Glutamatergic neuron (in vitro differentiated cells): ENCODE data around the gene MALT1. TPM values are rescaled to one million over a fixed set of nuclear protein-coding genes. Genes with fewer than 3 reads are reported as not detected.

ENCODE experiments used
- DNase-seq: peaks from one replicate; pipeline ENCODE4 v3.0.0; 2022
- H3K27ac Mint-ChIP-seq: one replicate; pipeline ENCODE4 v1.8.0; 2020; ENCODE audit warnings: mild to moderate bottlenecking, mixed read lengths, inconsistent platforms; ENCODE audit not compliant: unreplicated experiment
- H3K27me3 Mint-ChIP-seq: one replicate; pipeline ENCODE4 v1.8.0; 2020; ENCODE audit warnings: mild to moderate bottlenecking, moderate library complexity, mixed read lengths, inconsistent platforms; ENCODE audit not compliant: unreplicated experiment
- H3K36me3 Mint-ChIP-seq: one replicate; pipeline ENCODE4 v1.8.0; 2020; ENCODE audit warnings: mild to moderate bottlenecking, mixed read lengths, inconsistent platforms; ENCODE audit not compliant: unreplicated experiment
- H3K4me1 Mint-ChIP-seq: one replicate; pipeline ENCODE4 v1.8.0; 2020; ENCODE audit warnings: mild to moderate bottlenecking, low read depth, mixed read lengths, inconsistent platforms; ENCODE audit not compliant: unreplicated experiment
- H3K4me3 Mint-ChIP-seq: one replicate; pipeline ENCODE4 v1.8.0; 2020; ENCODE audit warnings: mild to moderate bottlenecking, mixed read lengths, inconsistent platforms; ENCODE audit not compliant: unreplicated experiment
- H3K9me3 Mint-ChIP-seq: one replicate; pipeline ENCODE4 v1.8.0; 2020; ENCODE audit warnings: mild to moderate bottlenecking, moderate library complexity, mixed read lengths, inconsistent platforms; ENCODE audit not compliant: unreplicated experiment
- total RNA-seq: library from RNA; stranded (reverse); fragmentation: NEBNext Ultra II Directional; extraction: Animal tissue kit (Norgen Biotek cat#: 25700); gene quantifications from one replicate; pipeline ENCODE4 v1.2.1, GENCODE V29; 2021; ENCODE audit not compliant: unreplicated experiment
- TF ChIP-seq, protein P1 (sequence below): fragments of 200-600 bp; sonication (generic); IDR thresholded peaks from one replicate; pipeline ENCODE4 v1.5.0; 2021; ENCODE audit not compliant: partially characterized antibody, unreplicated experiment

Gene MALT1
- total RNA-seq, 1 donor from 2014 or later = 8.5 TPM

GRCh38 chr18:58674159-58674558, 2.9 kb downstream of the MALT1 start:
- H3K4me3 Mint-ChIP-seq = no peak overlapping the region
- H3K4me1 Mint-ChIP-seq = no peaks in the 10 kb centered on the region
- no peaks in the 10 kb centered on the region for H3K27me3 Mint-ChIP-seq
- H3K9me3 Mint-ChIP-seq = peaks cover 3% of the 10 kb centered on the region
- no peak overlapping the region for H3K27ac Mint-ChIP-seq
- TF ChIP-seq, protein P1, sequence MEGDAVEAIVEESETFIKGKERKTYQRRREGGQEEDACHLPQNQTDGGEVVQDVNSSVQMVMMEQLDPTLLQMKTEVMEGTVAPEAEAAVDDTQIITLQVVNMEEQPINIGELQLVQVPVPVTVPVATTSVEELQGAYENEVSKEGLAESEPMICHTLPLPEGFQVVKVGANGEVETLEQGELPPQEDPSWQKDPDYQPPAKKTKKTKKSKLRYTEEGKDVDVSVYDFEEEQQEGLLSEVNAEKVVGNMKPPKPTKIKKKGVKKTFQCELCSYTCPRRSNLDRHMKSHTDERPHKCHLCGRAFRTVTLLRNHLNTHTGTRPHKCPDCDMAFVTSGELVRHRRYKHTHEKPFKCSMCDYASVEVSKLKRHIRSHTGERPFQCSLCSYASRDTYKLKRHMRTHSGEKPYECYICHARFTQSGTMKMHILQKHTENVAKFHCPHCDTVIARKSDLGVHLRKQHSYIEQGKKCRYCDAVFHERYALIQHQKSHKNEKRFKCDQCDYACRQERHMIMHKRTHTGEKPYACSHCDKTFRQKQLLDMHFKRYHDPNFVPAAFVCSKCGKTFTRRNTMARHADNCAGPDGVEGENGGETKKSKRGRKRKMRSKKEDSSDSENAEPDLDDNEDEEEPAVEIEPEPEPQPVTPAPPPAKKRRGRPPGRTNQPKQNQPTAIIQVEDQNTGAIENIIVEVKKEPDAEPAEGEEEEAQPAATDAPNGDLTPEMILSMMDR = no peak
- no peaks in the 10 kb centered on the region for H3K36me3 Mint-ChIP-seq
- DNase-seq = no peak

GRCh38 chr18:58674863-58675472, 3.7 kb downstream of the MALT1 start:
- Mint-ChIP-seq H3K9me3 (peaks cover 3% of the 10 kb centered on the region), H3K4me1 (no peaks in the 10 kb centered on the region), H3K27me3 (no peaks in the 10 kb centered on the region), H3K4me3 (no peak overlapping the region), H3K36me3 (no peaks in the 10 kb centered on the region), H3K27ac (no peak overlapping the region)
- TF ChIP-seq, protein P1 = no peak
- no peak for DNase-seq

- no peaks in the 10 kb centered on the region for H3K27me3 Mint-ChIP-seq
- H3K4me1 Mint-ChIP-seq = no peaks in the 10 kb centered on the region
- no peak overlapping the region for H3K27ac Mint-ChIP-seq
- H3K4me3 Mint-ChIP-seq = no peak overlapping the region
- DNase-seq = no peak
- no peaks in the 10 kb centered on the region for H3K36me3 Mint-ChIP-seq
- TF ChIP-seq, protein P1 = no peak
- H3K9me3 Mint-ChIP-seq = peaks cover 3% of the 10 kb centered on the region
These were observed 5.0 kb downstream of the MALT1 start for GRCh38 chr18:58676270-58676669.

- TF ChIP-seq, protein P1 = no peak
- H3K4me3 Mint-ChIP-seq = no peak overlapping the region
- no peak overlapping the region for H3K27ac Mint-ChIP-seq
- H3K27me3 Mint-ChIP-seq = no peaks in the 10 kb centered on the region
- H3K4me1 Mint-ChIP-seq = no peaks in the 10 kb centered on the region
- no peak for DNase-seq
- peaks cover 3% of the 10 kb centered on the region for H3K9me3 Mint-ChIP-seq
- no peaks in the 10 kb centered on the region for H3K36me3 Mint-ChIP-seq
These were observed 11.3 kb downstream of the MALT1 start for GRCh38 chr18:58682429-58683069.

GRCh38 chr18:58687871-58688308, 16.6 kb downstream of the MALT1 start:
- peaks cover 1% of the 10 kb centered on the region for H3K9me3 Mint-ChIP-seq
- H3K27me3 Mint-ChIP-seq = no peaks in the 10 kb centered on the region
- TF ChIP-seq, protein P1 = no peak
- H3K36me3 Mint-ChIP-seq = no peaks in the 10 kb centered on the region
- no peak overlapping the region for H3K27ac Mint-ChIP-seq
- H3K4me3 Mint-ChIP-seq = no peak overlapping the region
- no peaks in the 10 kb centered on the region for H3K4me1 Mint-ChIP-seq
- DNase-seq = no peak
